ENCODE measurements around the gene SCARF2.
A peak's percentile ranks its signal among the peaks of the same experiment; 100 is the strongest.
"Not testable (repeated sequence)": the region's sequence is repeated elsewhere in the genome, so short reads cannot be mapped to it uniquely, and the experiment has no call there.

Gene SCARF2, protein sequence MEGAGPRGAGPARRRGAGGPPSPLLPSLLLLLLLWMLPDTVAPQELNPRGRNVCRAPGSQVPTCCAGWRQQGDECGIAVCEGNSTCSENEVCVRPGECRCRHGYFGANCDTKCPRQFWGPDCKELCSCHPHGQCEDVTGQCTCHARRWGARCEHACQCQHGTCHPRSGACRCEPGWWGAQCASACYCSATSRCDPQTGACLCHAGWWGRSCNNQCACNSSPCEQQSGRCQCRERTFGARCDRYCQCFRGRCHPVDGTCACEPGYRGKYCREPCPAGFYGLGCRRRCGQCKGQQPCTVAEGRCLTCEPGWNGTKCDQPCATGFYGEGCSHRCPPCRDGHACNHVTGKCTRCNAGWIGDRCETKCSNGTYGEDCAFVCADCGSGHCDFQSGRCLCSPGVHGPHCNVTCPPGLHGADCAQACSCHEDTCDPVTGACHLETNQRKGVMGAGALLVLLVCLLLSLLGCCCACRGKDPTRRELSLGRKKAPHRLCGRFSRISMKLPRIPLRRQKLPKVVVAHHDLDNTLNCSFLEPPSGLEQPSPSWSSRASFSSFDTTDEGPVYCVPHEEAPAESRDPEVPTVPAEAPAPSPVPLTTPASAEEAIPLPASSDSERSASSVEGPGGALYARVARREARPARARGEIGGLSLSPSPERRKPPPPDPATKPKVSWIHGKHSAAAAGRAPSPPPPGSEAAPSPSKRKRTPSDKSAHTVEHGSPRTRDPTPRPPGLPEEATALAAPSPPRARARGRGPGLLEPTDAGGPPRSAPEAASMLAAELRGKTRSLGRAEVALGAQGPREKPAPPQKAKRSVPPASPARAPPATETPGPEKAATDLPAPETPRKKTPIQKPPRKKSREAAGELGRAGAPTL

DNA sequence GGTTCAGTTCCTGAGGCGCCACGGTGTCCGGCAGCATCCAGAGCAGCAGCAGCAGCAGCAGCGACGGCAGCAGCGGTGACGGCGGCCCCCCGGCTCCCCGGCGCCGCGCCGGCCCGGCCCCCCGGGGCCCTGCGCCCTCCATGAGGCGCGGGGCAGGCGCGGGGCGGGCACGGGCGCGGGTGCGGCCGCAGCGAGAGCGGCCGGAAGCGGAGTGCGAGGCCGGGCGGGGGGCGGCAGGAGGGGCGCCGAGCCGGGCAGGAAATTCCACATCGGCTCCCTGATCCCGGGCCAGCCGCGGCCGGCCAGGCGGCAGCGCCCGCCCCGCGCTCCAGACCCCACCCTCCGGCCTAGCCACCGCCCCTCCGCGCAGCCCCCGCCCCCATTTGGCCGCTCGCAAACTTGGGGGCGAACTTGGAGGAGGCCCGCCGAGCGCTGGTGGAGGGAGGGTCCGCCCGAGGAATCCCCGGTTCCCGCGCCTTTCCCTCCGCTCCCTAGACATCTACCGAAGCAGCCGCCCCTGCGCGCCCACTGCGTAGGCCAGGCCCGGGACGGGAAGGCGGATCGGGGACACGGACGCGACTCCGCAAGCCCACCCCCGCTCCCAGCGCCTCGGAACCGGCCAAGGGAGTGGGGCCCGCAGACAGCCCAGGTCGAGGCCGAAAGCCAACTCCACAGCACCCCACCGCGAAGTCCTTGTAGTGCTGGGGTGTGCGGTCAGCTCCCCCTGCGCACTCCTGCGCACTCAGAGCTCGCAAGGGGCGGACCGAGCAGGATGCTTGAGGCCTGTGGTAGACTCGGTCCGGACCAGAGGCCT, at the start of gene SCARF2:
Gene SCARF2 (minus strand): TSS at position 213 of the 814 bp plus-strand sequence. CDS start 71 bp downstream, at position 142.
- DNase-seq (ENCODE audit: low read depth in 2 of 2): no peak

DNA sequence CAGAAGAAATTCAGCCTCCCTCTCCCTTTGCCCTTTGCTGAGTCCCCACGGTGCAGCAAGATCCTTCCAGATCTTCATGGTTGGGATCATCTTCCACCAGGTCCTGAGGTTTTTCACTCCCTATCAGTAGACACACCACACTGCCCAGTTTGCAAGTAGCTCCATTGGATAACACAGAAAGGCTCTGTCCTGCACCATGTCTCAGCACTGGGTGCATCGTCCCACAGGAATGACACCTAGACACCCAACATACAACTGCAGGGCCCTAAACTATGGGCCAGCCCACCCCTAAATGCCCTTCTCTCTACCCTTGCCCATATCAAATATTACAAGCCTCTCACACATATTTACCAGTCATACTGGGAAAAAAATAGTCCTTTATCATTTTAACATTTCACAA, 48.6 kb upstream of the SCARF2 start:
- no peak for DNase-seq (ENCODE audit: low read depth in 2 of 2)

DNA sequence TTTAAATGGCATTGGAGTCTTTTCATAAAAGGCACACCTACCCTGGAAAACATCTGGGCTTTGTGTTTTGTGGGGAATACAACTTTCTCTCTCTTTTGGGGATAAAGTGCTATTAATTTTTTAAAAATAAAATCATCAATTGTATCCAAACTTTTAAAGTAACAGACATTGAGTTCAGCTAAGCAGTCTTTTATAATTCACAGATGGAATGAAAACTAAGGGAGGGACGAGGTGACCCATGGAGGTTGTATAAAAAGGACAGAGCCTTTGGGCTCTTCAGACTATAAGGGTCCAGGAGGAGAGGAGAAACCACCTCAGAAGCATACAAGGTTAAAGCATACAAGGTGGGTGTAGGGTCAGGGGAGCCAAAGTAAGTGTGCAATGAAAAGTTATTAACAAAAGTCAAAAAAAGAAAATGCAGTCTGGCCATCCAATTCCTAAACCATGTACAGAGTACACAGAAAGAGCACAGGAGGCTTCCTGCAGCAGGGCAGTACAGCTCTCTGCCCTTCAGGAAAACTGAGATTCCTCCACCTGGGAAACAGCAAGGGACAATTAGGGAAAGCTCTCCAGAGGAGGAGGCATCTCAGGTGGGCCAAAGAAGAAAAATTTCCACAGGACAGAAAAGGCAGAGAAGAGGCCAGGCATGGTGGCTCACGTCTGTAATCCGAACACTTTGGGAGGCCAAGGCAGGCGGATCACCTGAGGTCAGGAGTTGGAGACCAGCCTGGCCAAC, 47.5 kb upstream of the SCARF2 start:
- DNase-seq (ENCODE audit: low read depth in 2 of 2): no peak

DNA sequence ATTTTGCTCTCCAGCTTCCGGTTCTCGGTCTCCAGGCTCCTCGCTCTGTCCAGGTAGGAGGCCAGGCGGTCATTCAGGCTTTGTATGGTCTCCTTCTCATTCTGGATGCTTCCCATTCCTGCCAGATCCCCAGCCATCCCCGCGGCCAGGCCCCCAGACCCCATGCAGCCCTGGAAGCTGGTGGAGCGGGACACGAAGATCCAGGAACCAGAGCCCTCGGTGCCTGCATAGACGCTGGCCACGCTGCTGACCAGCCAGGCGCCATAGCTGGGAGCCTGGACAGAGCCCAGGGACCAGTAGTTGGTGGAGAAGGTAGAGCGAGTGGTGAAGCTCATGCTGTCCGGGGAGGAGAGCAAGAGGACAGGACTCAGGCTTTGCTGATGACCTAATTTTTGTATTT, 46.1 kb upstream of the SCARF2 start:
- no peak for DNase-seq (ENCODE audit: low read depth in 2 of 2)

DNA sequence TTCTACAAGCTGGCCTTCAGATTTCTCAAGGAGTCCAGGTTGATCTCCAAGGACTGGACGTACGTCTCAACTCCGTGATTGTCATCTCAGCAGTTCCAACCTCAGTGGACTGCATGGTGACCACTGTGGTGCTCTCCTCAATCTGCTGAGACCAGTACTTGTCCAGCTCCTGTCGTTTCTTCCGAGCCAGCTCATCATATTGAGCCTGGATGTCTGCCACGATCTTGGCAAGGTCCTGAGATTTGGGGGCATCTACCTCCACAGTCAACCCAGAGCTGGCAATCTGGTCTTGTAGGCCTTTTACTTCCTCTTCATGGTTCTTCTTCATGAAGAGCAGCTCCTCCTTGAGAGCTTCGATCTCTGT, 45.5 kb upstream of the SCARF2 start:
- not testable (repeated sequence) for DNase-seq (ENCODE audit: low read depth in 2 of 2)

DNA sequence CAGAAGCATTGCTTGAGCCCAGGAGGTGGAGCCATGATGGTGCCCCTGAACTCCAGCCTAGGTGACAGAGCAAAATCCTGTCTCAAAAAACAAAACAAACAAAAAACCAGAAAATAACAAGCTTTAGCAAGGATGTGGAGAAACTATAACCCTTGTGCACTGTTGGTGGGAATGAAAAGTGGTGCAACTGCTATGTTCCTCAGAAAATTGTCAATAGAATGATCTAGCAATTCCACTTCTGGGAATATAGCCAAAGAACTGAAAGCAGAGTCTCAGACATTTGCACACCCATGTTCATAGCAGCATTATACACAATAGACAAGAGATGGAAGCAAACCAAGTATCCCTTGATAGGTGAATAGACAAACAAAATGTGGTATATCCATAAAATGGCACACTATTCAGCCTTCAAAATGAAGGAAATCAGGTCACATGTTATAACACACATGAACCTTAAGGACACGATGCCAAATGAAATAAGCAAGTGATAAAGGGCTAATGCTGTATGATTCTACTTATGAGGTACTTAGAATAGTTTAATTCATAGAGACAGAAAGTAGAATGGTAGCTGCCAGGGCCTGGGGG, 42.1 kb upstream of the SCARF2 start:
- DNase-seq (ENCODE audit: low read depth in 2 of 2): no peak

DNA sequence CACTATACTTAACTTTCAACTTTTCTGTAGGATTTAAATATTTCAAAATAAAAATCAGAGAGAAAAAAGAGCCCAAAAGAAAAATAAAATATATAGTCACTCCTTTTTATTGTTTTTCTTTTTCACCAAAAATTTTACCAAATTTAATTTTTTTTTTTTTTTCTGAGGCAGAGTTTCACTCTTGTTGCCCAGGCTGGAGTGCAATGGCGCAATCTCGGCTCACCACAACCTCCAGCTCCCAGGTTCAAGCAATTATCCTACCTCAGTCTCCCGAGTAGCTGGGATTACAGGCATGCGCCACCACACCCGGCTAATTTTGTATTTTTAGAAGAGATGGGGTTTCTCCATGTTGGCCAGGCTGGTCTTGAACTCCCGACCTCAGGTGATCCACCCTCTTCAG, 40.4 kb upstream of the SCARF2 start:
- DNase-seq (ENCODE audit: low read depth in 2 of 2): not testable (repeated sequence)

DNA sequence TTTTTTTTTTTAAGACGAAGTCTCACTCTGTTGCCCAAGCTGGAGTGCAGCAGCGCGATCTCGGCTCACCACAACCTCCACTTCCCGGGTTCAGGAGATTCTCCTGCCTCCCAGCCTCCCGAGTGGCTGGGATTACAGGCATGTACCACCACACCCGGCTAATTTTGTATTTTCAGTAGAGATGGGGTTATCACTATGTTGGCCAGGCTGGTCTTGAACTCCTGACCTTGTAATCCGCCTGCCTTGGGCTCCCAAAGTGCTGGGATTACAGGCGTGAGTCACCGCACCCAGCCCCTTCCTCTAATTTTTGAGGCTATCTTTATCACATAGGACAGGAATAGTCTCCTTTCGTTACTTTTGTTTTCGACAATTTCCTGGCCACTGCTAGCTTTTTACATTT, 37.9 kb upstream of the SCARF2 start:
- not testable (repeated sequence) for DNase-seq (ENCODE audit: low read depth in 2 of 2)

DNA sequence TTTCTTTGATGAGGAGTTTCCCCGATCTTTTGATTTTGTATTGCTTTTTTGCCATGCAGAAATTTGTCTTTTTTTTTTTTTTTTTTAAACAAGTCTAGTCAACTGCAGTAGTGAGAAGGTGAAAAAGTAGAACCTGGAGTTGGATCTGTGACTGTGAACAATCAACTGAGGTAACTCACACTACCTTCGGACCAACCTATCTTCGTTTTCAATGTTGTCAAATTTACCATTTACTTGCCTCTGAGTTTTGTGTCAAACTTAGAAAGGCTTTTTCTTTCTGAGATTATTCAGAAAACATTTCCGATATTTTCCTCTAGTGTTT, 37.5 kb upstream of the SCARF2 start:
- DNase-seq (ENCODE audit: low read depth in 2 of 2): no peak

DNA sequence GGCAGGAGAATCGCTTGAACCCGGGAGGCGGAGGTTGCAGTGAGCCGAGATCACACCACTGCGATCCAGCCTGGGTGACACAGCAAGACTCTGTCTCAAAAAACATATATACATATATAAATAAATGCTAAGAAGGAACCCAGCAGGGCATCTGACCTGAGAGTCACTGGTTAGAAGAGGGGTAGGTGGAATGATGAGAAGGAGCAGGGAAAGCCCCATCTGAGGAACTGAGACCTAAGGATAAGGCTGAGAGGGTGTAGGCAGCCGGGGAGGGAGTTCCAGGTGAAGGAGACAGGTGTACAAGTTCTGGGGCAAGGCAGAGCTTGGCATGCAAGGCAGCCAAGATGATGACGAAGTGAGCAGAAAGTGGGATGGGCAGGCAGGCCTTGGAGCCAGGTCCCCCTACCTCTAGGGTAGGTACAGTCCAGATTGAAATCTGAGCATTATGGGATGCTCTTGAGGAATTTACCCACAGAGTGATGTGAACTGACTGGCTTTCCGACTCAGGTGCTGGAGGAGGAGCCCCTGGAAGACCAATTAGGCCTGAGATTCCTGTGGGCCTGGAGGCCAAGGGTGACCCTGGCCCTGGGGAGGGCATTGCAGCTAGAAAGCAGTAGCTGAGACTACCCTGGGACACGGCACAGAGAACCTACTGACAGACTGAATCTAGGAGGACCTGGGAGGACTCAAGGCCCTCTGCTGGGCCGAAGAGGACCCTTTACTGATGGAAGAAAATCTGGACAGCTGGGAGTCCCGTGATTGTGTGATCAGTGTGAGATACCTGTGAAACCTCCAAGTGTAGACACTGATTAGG, 35.2 kb upstream of the SCARF2 start:
- DNase-seq (ENCODE audit: low read depth in 2 of 2): no peak

DNA sequence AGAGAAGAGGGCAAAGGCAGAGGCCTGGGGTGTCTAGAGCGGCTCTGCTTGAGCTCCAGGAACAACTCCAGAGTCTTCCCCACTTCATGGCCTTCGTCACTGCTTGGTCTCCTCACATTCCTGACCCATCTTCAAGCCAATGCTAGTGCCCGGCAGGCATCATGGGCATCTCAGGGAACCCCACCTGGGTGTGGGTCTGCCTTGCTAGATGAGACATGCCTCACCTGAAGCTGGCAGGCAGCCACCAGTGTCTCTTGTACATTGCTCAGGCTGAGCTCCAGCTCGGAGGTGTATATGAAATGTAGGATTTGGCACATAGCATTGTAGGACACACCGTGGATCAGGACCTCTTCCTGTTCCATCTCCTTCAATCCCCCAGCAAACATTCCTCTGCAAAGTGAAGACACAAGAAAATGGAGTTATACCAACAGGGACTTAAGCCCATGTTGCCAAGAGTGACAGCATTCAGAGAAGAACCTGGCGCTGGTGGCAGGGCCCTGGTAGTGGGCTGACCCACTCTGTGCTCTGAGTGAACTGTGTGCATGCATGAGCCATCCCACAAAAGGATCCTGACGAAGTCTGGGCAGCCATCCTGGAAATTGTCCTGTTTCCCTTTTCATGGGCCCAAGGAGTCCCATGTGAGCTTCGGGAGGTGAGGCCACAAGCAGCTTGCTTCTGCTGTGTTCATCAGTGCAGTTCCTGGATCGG, 33.7 kb upstream of the SCARF2 start:
- no peak for DNase-seq (ENCODE audit: low read depth in 2 of 2)

DNA sequence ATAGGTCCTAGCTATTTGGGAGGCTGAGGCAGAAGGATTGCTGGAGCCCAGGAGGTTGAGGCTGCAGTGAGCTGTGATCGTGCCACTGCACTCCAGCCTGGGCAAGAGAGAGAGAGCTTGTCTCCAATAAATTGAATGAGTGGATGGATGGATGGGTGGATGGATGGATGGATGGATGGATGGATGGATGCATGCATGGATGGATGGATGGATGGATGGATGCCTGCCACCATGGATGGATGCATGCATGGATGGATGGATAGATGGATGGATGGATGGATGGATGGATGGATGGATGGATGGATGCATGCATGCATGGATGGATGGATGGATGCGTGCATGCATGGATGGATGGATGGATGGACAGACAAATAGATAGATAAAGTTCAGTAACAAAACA, 32.9 kb upstream of the SCARF2 start:
- DNase-seq (ENCODE audit: low read depth in 2 of 2): not testable (repeated sequence)

DNA sequence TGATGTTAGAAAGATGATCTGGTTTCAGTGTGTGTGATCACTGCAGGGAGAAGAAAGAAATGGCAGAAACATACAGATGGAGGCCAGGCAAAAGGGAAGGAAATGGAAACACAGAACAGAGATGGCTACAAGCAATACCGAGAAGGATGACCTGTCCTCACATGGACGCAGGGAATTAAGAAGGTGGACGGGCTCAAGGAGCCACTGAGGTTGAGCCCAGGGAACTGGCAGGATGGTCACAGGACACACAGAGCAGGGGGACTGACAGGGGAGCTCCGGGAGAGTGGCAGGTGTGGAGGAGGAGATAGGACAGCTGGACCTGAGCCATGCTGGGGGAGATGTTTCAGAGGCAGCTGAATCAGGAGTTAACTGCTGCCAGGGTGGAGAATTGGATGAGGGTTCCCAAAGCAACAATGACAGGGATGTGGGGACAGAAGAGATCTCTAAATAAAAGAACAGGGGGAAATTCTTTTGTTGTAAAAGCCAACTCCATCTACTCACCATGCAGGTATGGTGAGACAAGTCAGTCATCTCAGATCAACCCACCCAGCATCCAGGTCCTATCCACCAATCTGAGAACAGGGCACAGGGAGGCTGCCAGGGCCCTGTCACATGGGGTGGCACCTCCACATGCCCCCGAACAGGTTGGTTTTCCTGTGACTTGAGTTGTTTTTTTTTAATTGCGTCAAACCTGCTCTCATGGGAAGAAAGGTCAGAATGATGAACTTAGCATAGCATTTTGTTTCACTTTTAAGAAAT, 31.7 kb upstream of the SCARF2 start:
- no peak for DNase-seq (ENCODE audit: low read depth in 2 of 2)

DNA sequence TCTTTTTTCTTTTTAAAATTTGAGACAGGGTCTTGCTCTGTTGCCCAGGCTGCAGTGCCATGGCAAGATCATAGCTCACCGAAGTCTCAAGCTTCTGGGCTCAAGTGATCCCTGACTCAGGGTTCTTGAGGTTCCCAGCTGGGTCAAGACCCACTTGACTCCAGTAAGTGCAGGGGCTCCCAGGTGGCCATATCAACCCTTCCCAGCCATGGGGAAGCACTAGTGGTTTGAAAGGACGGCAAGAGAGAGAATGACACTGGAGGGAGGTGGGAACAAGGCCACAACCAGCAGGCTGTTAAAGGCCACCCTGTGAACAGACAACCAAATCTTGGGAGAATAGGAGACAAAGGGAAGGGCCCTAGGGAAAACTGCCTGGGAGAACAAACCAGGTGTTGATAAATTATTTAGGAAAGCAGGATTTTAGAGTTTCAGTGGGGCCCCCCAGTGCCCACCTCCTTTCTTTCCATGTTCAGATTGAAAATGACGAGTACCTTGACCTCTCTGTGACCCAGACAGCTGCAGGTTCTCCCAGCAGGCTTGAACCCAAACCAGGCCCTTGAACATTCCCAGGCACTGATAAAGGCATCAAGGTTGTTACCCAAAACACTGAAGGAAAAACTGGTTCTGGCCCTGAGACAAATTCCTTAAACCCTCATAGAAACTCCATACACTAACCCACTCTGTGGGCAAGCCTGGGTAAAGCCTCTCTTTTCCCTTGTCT, 29.2 kb upstream of the SCARF2 start:
- DNase-seq (ENCODE audit: low read depth in 2 of 2): no peak

DNA sequence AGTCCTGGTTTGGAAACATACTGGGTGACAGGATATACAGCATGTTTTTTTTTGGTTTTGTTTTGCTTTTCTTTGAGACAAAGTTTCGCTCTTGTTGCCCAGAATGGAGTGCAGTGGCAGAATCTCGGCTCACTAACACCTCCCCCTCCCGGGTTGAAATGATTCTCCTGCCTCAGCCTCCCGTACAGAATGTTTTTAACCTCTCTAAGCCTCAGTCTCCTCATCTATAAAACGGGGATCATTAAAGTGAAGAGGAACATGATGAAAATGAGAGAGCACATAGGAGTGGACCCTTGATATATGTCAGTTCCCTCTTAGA, 28.1 kb upstream of the SCARF2 start:
- DNase-seq (ENCODE audit: low read depth in 2 of 2): no peak

DNA sequence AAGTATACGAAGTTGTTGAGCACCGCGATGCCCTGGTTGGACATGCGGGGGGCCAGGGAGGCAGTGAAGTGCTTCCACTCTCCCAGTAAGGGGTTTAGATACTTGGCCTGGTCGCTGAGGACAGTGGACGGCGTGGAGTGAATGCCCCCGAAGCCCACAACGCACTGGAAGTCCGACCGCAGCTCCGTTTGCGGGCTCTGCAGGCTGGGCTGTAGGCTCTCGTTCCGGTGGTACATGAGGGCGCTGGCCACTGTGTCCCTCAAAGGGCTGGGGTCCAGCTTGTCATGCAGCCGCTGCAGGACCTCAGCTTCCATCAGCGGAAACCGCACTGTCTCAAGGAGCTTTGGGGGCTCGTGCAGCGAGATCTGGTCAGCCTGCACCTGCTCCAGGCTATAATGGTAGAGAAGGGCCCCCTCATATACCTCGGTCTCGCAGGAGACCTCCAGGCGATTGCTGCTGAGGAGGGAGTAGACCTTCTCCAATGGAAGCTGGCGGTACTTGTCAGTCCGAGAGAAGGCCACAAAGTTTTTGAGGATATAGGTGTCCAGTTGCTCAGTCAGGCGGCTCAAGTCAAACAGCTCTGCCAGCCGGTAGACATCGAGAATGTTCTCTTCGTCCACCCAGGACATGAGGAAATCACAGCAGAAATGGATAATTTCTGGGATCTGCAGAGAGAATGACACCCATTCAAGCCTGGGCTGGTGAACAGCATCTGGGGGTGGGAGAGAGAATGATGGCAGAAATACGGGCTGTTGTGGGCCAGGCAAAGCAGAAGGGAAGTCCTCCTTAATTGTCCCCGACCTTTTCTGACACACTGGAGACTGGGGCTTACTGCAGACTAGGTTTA, 27.5 kb upstream of the SCARF2 start:
- DNase-seq (ENCODE audit: low read depth in 2 of 2): no peak

DNA sequence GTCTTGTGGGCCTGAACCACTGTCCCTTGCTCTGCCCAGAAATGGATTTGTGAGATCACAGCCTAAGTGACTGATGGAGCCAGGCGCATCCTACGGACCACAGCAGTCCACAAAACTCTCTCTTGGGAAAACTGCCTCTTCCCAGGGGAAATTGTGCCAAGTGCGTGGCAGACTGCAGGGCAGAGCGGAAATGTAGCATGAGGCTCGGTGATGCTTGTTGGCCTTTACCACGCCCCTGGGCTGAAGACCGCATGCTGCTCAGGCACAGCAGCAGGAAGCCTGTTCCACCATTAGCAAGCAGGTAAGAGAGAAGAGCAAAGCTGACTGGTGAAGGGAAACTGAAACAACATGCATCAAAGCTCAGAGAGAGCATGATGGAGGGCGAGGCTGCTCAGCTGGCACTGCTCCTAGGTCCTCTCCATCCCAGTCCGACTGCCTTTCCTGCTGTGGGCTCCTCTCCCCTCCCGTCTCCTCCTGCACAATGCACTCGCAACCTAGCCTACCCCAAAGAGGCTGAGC, 26.5 kb upstream of the SCARF2 start:
- peak in 1 of 2 donors; percentile 25 for DNase-seq (ENCODE audit: low read depth in 2 of 2)

Data from stimulated activated CD4-positive, alpha-beta T cell treated with anti-CD3 and anti-CD28 coated beads, Interleukin-4, amount 100 ng/mL, for 48 hours (primary cell).